ENCODE results near the gene CHD3.

CHD3 gene

GRCh38 chr17:7894866-7895265 lies 6.3 kb downstream of the CHD3 start:
- no peaks in the 10 kb centered on the region for H3K9me2 ChIP-seq (ENCODE audit: low read depth, low read length)
- H3K9ac ChIP-seq (ENCODE audit: low read length) = no peak overlapping the region
- H3K36me3 ChIP-seq (ENCODE audit: insufficient read depth, low read length) = peaks cover 93% of the 10 kb centered on the region

GRCh38 chr17:7897090-7897489 lies 8.5 kb downstream of the CHD3 start:
- H3K4me3 ChIP-seq (ENCODE audit: low read depth, low read length, poor library complexity, severe bottlenecking) = no peak overlapping the region
- no peaks in the 10 kb centered on the region for H3K27me3 ChIP-seq (ENCODE audit: insufficient read depth, low read length)
- no peaks in the 10 kb centered on the region for H3K4me1 ChIP-seq (ENCODE audit: insufficient read depth, low read length, severe bottlenecking)
- no peak overlapping the region for H3K27ac ChIP-seq (ENCODE audit: low read depth, low read length, poor library complexity, severe bottlenecking)
- H3K79me2 ChIP-seq (ENCODE audit: insufficient read depth, low read length) = no peaks in the 10 kb centered on the region
- H3F3A ChIP-seq (ENCODE audit: insufficient read depth, low read length) = no peaks in the 10 kb centered on the region
- no peak for TF ChIP-seq CTCF (IDR thresholded peaks at IDR 0.05; ENCODE audit: low read length)
- no peak for TF ChIP-seq EZH2 (IDR thresholded peaks at IDR 0.05; ENCODE audit: borderline replicate concordance, low read length)
- peaks cover 93% of the 10 kb centered on the region for H3K36me3 ChIP-seq (ENCODE audit: insufficient read depth, low read length)
- H3K9ac ChIP-seq (ENCODE audit: low read length) = no peak overlapping the region
- no peak overlapping the region for H2AFZ ChIP-seq (ENCODE audit: low read length)
- H4K20me1 ChIP-seq (ENCODE audit: insufficient read depth, low read length) = no peaks in the 10 kb centered on the region
- no peaks in the 10 kb centered on the region for H3K9me2 ChIP-seq (ENCODE audit: low read depth, low read length)
- H3K9me3 ChIP-seq (ENCODE audit: low read length) = no peaks in the 10 kb centered on the region
- H3K4me2 ChIP-seq (ENCODE audit: low read length) = no peak overlapping the region

More at GRCh38 chr17:7894866-7895265, 6.3 kb downstream of the CHD3 start:
- no peaks in the 10 kb centered on the region for H3K9me3 ChIP-seq (ENCODE audit: low read length)
- no peaks in the 10 kb centered on the region for H3K79me2 ChIP-seq (ENCODE audit: insufficient read depth, low read length)
- no peak for TF ChIP-seq CTCF (IDR thresholded peaks at IDR 0.05; ENCODE audit: low read length)
- no peak overlapping the region for H3K4me2 ChIP-seq (ENCODE audit: low read length)
- no peaks in the 10 kb centered on the region for H4K20me1 ChIP-seq (ENCODE audit: insufficient read depth, low read length)
- H3K27ac ChIP-seq (ENCODE audit: low read depth, low read length, poor library complexity, severe bottlenecking) = no peak overlapping the region
- no peaks in the 10 kb centered on the region for H3F3A ChIP-seq (ENCODE audit: insufficient read depth, low read length)
- no peaks in the 10 kb centered on the region for H3K27me3 ChIP-seq (ENCODE audit: insufficient read depth, low read length)
- H3K4me3 ChIP-seq (ENCODE audit: low read depth, low read length, poor library complexity, severe bottlenecking) = no peak overlapping the region
- no peaks in the 10 kb centered on the region for H3K4me1 ChIP-seq (ENCODE audit: insufficient read depth, low read length, severe bottlenecking)
- H2AFZ ChIP-seq (ENCODE audit: low read length) = no peak overlapping the region

- no peaks in the 10 kb centered on the region for H3F3A ChIP-seq (ENCODE audit: insufficient read depth, low read length)
- H3K4me2 ChIP-seq (ENCODE audit: low read length) = no peak overlapping the region
- H3K36me3 ChIP-seq (ENCODE audit: insufficient read depth, low read length) = peaks cover 96% of the 10 kb centered on the region
- TF ChIP-seq CTCF (IDR thresholded peaks at IDR 0.05; ENCODE audit: low read length) (no peak), EZH2 (IDR thresholded peaks at IDR 0.05; ENCODE audit: borderline replicate concordance, low read length) (no peak)
- no peaks in the 10 kb centered on the region for H3K9me3 ChIP-seq (ENCODE audit: low read length)
- no peaks in the 10 kb centered on the region for H4K20me1 ChIP-seq (ENCODE audit: insufficient read depth, low read length)
- H2AFZ ChIP-seq (ENCODE audit: low read length) = no peak overlapping the region
- H3K9ac ChIP-seq (ENCODE audit: low read length) = no peak overlapping the region
- H3K9me2 ChIP-seq (ENCODE audit: low read depth, low read length) = no peaks in the 10 kb centered on the region
- no peak overlapping the region for H3K4me3 ChIP-seq (ENCODE audit: low read depth, low read length, poor library complexity, severe bottlenecking)
- no peaks in the 10 kb centered on the region for H3K4me1 ChIP-seq (ENCODE audit: insufficient read depth, low read length, severe bottlenecking)
- no peak overlapping the region for H3K27ac ChIP-seq (ENCODE audit: low read depth, low read length, poor library complexity, severe bottlenecking)
- H3K79me2 ChIP-seq (ENCODE audit: insufficient read depth, low read length) = no peaks in the 10 kb centered on the region
- no peaks in the 10 kb centered on the region for H3K27me3 ChIP-seq (ENCODE audit: insufficient read depth, low read length)
Measured at GRCh38 chr17:7897773-7898172, 9.2 kb downstream of the CHD3 start.

Measured in OCI-LY1 (cell line).